Stomach (tissue), 4 donors: Measurements from ENCODE around the gene SVIL.

Experiments used
- POLR2A ChIP-seq, 4 donors: fragments of 450-650 bp; IDR thresholded peaks; one replicate each; pipeline ENCODE4 v1.6.1; 2016; ENCODE audit warnings: antibody characterized with exemption in 4 of 4, control low read depth in 2 of 4, mild to moderate bottlenecking in 1 of 4, moderate library complexity in 1 of 4
- POLR2AphosphoS5 ChIP-seq, 3 donors: sonication (generic); formaldehyde crosslinking; IDR thresholded peaks; one replicate each; pipeline ENCODE4 v1.6.1; 2016; ENCODE audit warnings: antibody characterized with exemption in 3 of 3
- TF ChIP-seq, protein P1 (sequence below), 7 experiments: fragments of 450-650 bp in 4 of 7; fragments of 200-600 bp in 3 of 7; sonication (generic) in 3 of 7; IDR thresholded peaks; one replicate each; pipeline ENCODE4 v1.5.1; 2016 to 2019; ENCODE audit warnings: antibody characterized with exemption in 7 of 7, control low read depth in 2 of 7, mild to moderate bottlenecking in 1 of 7

DNA sequence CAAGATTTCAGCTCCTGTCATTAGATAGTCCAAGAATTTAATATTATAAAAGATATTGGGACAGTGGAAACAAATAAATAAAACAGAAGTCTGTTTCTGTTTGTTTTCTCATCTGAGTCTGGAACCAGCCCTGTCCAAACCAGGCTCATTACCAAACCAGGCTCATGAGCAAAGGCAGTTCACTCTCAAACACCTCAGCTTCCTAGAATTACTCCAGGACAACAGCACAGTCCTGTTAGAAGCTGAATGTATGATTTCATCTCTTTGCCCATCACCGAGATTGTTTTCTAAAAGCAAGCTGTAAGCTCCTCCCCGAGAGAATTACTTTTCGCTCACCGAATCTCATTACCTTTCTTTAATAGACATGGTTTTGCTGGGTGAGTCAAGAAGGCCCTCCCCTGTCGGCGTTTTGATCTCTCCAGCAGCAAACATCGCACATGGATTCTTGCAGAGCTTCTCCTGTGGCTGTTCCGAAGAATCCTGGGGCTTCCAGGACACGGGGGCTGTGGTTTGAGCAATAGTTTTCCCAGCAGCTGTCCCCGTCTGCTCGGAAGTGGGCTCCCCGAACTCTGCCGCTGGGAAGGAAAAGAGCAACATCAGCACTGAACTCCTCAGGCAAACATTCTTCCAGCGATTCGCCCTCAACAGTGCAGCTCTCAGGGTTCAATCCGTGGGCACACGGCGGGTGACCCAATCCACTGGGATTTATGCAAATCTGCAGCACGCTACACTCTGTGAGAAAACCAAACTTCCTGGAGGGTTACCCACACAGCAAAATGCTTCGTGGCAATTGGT is 112.5 kb downstream of the SVIL start:
- TF ChIP-seq, protein P1, sequence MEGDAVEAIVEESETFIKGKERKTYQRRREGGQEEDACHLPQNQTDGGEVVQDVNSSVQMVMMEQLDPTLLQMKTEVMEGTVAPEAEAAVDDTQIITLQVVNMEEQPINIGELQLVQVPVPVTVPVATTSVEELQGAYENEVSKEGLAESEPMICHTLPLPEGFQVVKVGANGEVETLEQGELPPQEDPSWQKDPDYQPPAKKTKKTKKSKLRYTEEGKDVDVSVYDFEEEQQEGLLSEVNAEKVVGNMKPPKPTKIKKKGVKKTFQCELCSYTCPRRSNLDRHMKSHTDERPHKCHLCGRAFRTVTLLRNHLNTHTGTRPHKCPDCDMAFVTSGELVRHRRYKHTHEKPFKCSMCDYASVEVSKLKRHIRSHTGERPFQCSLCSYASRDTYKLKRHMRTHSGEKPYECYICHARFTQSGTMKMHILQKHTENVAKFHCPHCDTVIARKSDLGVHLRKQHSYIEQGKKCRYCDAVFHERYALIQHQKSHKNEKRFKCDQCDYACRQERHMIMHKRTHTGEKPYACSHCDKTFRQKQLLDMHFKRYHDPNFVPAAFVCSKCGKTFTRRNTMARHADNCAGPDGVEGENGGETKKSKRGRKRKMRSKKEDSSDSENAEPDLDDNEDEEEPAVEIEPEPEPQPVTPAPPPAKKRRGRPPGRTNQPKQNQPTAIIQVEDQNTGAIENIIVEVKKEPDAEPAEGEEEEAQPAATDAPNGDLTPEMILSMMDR (IDR thresholded peaks at IDR 0.05), result no peak
- TF ChIP-seq POLR2A (IDR thresholded peaks at IDR 0.05) (no peak), POLR2AphosphoS5 (IDR thresholded peaks at IDR 0.05) (no peak)
